Lower lobe of right lung (tissue), 2 donors: ENCODE results near the gene KRT25. TPM values are rescaled to one million over a fixed set of nuclear protein-coding genes. Genes with fewer than 3 reads are reported as not detected.

ENCODE experiments used
- ATAC-seq, 2 donors: fragments of 200-7000 bp; cut with Tn5 transposase; one replicate each; pipeline ENCODE4 v1.9.1; 2020 to 2022; ENCODE audit warnings: mild to moderate bottlenecking in 2 of 2, moderate library complexity in 2 of 2
- DNase-seq: peaks from one replicate; pipeline ENCODE4 v3.0.0-alpha.2; 2020
- H3K27ac ChIP-seq: fragments of 200-600 bp; one replicate; pipeline ENCODE4 v1.8.0; 2022
- H3K27me3 ChIP-seq: fragments of 200-600 bp; one replicate; pipeline ENCODE4 v1.8.0; 2022; ENCODE audit warnings: low read depth
- H3K36me3 ChIP-seq: fragments of 200-600 bp; one replicate; pipeline ENCODE4 v1.8.0; 2022; ENCODE audit warnings: mild to moderate bottlenecking
- H3K4me1 ChIP-seq: fragments of 200-600 bp; one replicate; pipeline ENCODE4 v1.8.0; 2022
- H3K4me3 ChIP-seq: fragments of 200-600 bp; one replicate; pipeline ENCODE4 v1.8.0; 2022; ENCODE audit warnings: mild to moderate bottlenecking
- H3K9me3 ChIP-seq: fragments of 200-600 bp; one replicate; pipeline ENCODE4 v1.8.0; 2022
- CTCF ChIP-seq: fragments of 200-600 bp; IDR thresholded peaks from one replicate; pipeline ENCODE4 v1.8.0; 2022; ENCODE audit warnings: antibody characterized with exemption, mild to moderate bottlenecking
- intact Hi-C: fragments of 100-400 bp; cut with DNase I; formaldehyde crosslinking; loops from one replicate; pipeline ENCODE4 v1.11.0; 2022
- total RNA-seq: library from RNA; stranded (reverse); fragmentation: NEBNext Ultra II Directional; extraction: Animal tissue kit (Norgen Biotek cat#: 25700); gene quantifications from one replicate; pipeline ENCODE4 v1.2.1, GENCODE V29; 2021
- donor health status: DM: no; HTN: yes; CAD: no; lungs with severe emphysema.

The KRT25 gene
- total RNA-seq, 1 donor from 2014 or later, result not detected

- H3K27me3 ChIP-seq, result no peaks in the 10 kb centered on the region
- H3K27ac ChIP-seq, result no peak overlapping the region
- H3K4me1 ChIP-seq, result no peaks in the 10 kb centered on the region
- TF ChIP-seq CTCF, result no peak
- DNase-seq (no peak), ATAC-seq (no peak)
- no peak overlapping the region for H3K4me3 ChIP-seq
- no peaks in the 10 kb centered on the region for H3K36me3 ChIP-seq
- H3K9me3 ChIP-seq, result no peaks in the 10 kb centered on the region
- intact Hi-C loops, result no loop called here
These were observed 30.5 kb downstream of the KRT25 start for GRCh38 chr17:40724656-40725055.

- TF ChIP-seq CTCF, result no peak
- no peak overlapping the region for H3K4me3 ChIP-seq
- no peak for DNase-seq
- no peaks in the 10 kb centered on the region for H3K36me3 ChIP-seq
- no peak for ATAC-seq
- no peaks in the 10 kb centered on the region for H3K9me3 ChIP-seq
- no peaks in the 10 kb centered on the region for H3K27me3 ChIP-seq
- no peaks in the 10 kb centered on the region for H3K4me1 ChIP-seq
- H3K27ac ChIP-seq, result no peak overlapping the region
- intact Hi-C loops, result no loop called here
These were observed 32.9 kb downstream of the KRT25 start for GRCh38 chr17:40722241-40722640.

- Histone ChIP-seq H3K4me1 (no peaks in the 10 kb centered on the region), H3K9me3 (no peaks in the 10 kb centered on the region), H3K27me3 (no peaks in the 10 kb centered on the region), H3K27ac (no peak overlapping the region), H3K4me3 (no peak overlapping the region), H3K36me3 (no peaks in the 10 kb centered on the region)
- ATAC-seq (no peak), DNase-seq (no peak)
- intact Hi-C loops, result no loop called here
- TF ChIP-seq CTCF, result no peak
These were observed 34.2 kb downstream of the KRT25 start for GRCh38 chr17:40720899-40721298.

- Histone ChIP-seq H3K4me3 (no peak overlapping the region), H3K36me3 (no peaks in the 10 kb centered on the region), H3K9me3 (no peaks in the 10 kb centered on the region), H3K4me1 (no peaks in the 10 kb centered on the region), H3K27me3 (peaks cover 3% of the 10 kb centered on the region), H3K27ac (no peak overlapping the region)
- ATAC-seq (no peak), DNase-seq (no peak)
- intact Hi-C loops, result no loop called here
- no peak for TF ChIP-seq CTCF
These were observed 36.2 kb downstream of the KRT25 start for GRCh38 chr17:40718930-40719329.

- Histone ChIP-seq H3K4me1 (no peaks in the 10 kb centered on the region), H3K36me3 (no peaks in the 10 kb centered on the region), H3K4me3 (no peak overlapping the region), H3K27me3 (peaks cover 3% of the 10 kb centered on the region), H3K9me3 (no peaks in the 10 kb centered on the region), H3K27ac (no peak overlapping the region)
- ATAC-seq (no peak), DNase-seq (no peak)
- TF ChIP-seq CTCF, result no peak
- intact Hi-C loops, result no loop called here
These were observed 37.4 kb downstream of the KRT25 start for GRCh38 chr17:40717776-40718175.

GRCh38 chr17:40714473-40714872 lies 40.7 kb downstream of the KRT25 start:
- no peak for TF ChIP-seq CTCF
- Histone ChIP-seq H3K4me1 (no peaks in the 10 kb centered on the region), H3K27me3 (peaks cover 3% of the 10 kb centered on the region), H3K4me3 (no peak overlapping the region), H3K9me3 (no peaks in the 10 kb centered on the region), H3K36me3 (no peaks in the 10 kb centered on the region), H3K27ac (no peak overlapping the region)
- no peak for ATAC-seq
- DNase-seq, result no peak
- intact Hi-C loops, result no loop called here
